Adrenal gland (tissue), 5 donors: ENCODE results near the gene CDCA3.

Experiments
- POLR2A ChIP-seq, 2 donors: fragments of 450-650 bp; IDR thresholded peaks; one replicate each; pipeline ENCODE4 v1.6.1; 2017; ENCODE audit warnings: antibody characterized with exemption in 2 of 2, mild to moderate bottlenecking in 2 of 2, moderate library complexity in 1 of 2
- TF ChIP-seq, protein P1 (sequence below), 6 experiments: fragments of 450-650 bp in 4 of 6; fragments of 200-600 bp in 2 of 6; sonication (generic) in 1 of 6; IDR thresholded peaks; 1 replicate in 5 of 6; 2 replicates in 1 of 6; pipeline versions ENCODE4 v1.5.1 to v1.8.0; 2016 to 2021; ENCODE audit warnings: antibody characterized with exemption in 6 of 6, mild to moderate bottlenecking in 2 of 6, moderate library complexity in 1 of 6
- donor health status: DM: no; HTN: no; CAD: no.

DNA sequence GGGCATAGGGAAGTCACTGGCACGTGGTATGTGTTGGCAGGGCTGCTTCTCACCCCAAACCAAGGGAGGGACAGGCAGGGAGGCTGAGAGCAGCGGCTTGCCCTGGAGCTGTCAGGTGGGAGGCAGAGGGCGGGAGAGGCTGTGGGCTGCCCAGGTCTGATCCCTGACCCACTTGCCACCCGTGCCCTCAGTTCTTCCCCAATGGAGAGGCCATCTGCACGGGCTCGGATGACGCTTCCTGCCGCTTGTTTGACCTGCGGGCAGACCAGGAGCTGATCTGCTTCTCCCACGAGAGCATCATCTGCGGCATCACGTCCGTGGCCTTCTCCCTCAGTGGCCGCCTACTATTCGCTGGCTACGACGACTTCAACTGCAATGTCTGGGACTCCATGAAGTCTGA, 5.7 kb downstream of the CDCA3 start:
- TF ChIP-seq, protein P1, sequence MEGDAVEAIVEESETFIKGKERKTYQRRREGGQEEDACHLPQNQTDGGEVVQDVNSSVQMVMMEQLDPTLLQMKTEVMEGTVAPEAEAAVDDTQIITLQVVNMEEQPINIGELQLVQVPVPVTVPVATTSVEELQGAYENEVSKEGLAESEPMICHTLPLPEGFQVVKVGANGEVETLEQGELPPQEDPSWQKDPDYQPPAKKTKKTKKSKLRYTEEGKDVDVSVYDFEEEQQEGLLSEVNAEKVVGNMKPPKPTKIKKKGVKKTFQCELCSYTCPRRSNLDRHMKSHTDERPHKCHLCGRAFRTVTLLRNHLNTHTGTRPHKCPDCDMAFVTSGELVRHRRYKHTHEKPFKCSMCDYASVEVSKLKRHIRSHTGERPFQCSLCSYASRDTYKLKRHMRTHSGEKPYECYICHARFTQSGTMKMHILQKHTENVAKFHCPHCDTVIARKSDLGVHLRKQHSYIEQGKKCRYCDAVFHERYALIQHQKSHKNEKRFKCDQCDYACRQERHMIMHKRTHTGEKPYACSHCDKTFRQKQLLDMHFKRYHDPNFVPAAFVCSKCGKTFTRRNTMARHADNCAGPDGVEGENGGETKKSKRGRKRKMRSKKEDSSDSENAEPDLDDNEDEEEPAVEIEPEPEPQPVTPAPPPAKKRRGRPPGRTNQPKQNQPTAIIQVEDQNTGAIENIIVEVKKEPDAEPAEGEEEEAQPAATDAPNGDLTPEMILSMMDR (IDR thresholded peaks at IDR 0.05): no peak
- TF ChIP-seq POLR2A (IDR thresholded peaks at IDR 0.05): no peak
